Measurements from ENCODE around the gene MIPEP. TPM values are rescaled to one million over a fixed set of nuclear protein-coding genes. Genes with fewer than 3 reads are reported as not detected.

Gene MIPEP
- total RNA-seq, 1 donor from 2014 or later, result 49.7 TPM

GRCh38 chr13:23844132-23844531, 45.1 kb downstream of the MIPEP start:
- Histone ChIP-seq H3K4me3 (no peak overlapping the region), H3K27ac (replicated peaks) (no peak overlapping the region), H3K4me1 (no peaks in the 10 kb centered on the region), H3K36me3 (peaks cover 9% of the 10 kb centered on the region), H3K27me3 (ENCODE audit: low read depth) (no peaks in the 10 kb centered on the region), H3K9me3 (replicated peaks) (no peaks in the 10 kb centered on the region)
- intact Hi-C loops (cut with micrococcal nuclease), result no loop called here
- no peak for DNase-seq
- TF ChIP-seq, protein P1, sequence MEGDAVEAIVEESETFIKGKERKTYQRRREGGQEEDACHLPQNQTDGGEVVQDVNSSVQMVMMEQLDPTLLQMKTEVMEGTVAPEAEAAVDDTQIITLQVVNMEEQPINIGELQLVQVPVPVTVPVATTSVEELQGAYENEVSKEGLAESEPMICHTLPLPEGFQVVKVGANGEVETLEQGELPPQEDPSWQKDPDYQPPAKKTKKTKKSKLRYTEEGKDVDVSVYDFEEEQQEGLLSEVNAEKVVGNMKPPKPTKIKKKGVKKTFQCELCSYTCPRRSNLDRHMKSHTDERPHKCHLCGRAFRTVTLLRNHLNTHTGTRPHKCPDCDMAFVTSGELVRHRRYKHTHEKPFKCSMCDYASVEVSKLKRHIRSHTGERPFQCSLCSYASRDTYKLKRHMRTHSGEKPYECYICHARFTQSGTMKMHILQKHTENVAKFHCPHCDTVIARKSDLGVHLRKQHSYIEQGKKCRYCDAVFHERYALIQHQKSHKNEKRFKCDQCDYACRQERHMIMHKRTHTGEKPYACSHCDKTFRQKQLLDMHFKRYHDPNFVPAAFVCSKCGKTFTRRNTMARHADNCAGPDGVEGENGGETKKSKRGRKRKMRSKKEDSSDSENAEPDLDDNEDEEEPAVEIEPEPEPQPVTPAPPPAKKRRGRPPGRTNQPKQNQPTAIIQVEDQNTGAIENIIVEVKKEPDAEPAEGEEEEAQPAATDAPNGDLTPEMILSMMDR (IDR thresholded peaks at IDR 0.05; ENCODE audit: borderline replicate concordance), result no peak

GRCh38 chr13:23843436-23843835, 45.8 kb downstream of the MIPEP start:
- DNase-seq, result no peak

DNA sequence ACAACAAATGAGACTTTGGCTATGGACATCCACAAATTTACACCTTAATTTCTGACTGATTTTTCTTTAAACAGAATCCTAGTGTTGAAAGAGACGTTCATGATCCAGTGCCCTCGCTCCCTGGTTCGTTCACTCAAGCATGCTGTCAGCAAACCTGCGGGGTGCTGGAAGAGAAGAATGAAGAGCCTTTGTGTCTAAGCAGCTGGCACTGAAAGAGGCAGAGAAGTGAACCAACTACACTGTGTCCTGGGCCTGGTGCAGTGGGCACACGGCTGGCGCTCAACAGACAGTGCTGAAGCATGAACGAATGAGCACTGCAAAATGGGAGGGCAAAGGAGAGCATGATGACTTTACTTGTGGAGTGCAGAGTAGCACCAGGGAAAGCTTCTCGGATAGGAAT, 46.8 kb downstream of the MIPEP start:
- Histone ChIP-seq H3K4me3 (no peak overlapping the region), H3K4me1 (no peaks in the 10 kb centered on the region), H3K9me3 (replicated peaks) (no peaks in the 10 kb centered on the region), H3K27ac (replicated peaks) (no peak overlapping the region), H3K27me3 (ENCODE audit: low read depth) (no peaks in the 10 kb centered on the region), H3K36me3 (peaks cover 10% of the 10 kb centered on the region)
- DNase-seq, result no peak
- intact Hi-C loops (cut with micrococcal nuclease), result no loop called here
- TF ChIP-seq, protein P1 (IDR thresholded peaks at IDR 0.05; ENCODE audit: borderline replicate concordance), result no peak

More at GRCh38 chr13:23843436-23843835, 45.8 kb downstream of the MIPEP start:
- Histone ChIP-seq H3K27ac (replicated peaks) (no peak overlapping the region), H3K4me1 (no peaks in the 10 kb centered on the region), H3K9me3 (replicated peaks) (no peaks in the 10 kb centered on the region), H3K36me3 (peaks cover 9% of the 10 kb centered on the region), H3K4me3 (no peak overlapping the region), H3K27me3 (ENCODE audit: low read depth) (no peaks in the 10 kb centered on the region)
- TF ChIP-seq, protein P1 (IDR thresholded peaks at IDR 0.05; ENCODE audit: borderline replicate concordance), result no peak
- intact Hi-C loops (cut with micrococcal nuclease), result no loop called here

DNA sequence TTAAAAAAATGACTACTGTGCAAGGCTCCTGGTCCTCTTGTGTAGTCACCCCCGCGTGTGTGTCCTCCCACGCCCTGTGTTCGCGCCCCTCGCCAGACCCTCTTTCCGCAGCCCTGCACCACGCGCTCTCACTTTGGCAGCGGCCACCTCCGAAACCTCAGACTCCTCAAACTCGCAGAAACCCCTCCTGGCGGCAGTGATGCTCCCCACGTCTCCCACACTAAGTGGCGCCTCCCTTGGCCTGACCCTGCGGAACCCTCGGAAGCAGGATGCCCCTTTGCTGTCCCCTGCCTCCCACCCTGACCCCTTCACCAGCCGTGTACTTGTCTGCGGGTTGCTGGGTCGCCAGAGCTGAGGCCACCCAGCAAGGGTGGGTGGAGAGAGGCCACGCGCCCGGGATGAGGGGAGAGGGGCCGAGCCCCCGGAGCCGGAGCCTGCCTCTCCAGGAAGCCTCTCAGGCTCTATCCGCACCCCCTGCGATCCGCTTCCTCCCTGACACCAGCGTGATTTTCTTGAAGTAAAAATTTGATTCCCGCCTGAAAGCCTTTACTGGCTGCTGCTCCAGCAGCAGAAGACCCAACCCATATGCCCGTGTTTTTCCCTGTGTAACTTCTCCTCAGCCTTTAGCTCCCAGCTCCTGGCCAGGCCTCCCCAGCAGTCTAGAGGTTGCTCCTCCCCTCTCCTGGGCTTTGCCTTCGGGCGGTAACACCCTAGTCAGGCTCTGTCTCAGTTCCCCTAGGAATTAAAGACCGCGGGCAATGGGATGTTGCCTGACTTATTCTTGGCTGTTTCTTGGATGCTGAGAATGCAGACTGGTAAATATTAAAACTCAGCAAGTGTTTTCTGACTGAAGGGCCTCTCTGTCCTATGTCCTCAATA, 55.2 kb downstream of the MIPEP start:
- H3K36me3 ChIP-seq, result peaks cover 22% of the 10 kb centered on the region
- no peak for DNase-seq
- intact Hi-C loops (cut with micrococcal nuclease), result no loop called here
- no peak overlapping the region for H3K4me3 ChIP-seq
- H3K9me3 ChIP-seq (replicated peaks), result no peaks in the 10 kb centered on the region
- H3K4me1 ChIP-seq, result no peaks in the 10 kb centered on the region
- no peak overlapping the region for H3K27ac ChIP-seq (replicated peaks)
- TF ChIP-seq, protein P1 (IDR thresholded peaks at IDR 0.05; ENCODE audit: borderline replicate concordance), result no peak
- H3K27me3 ChIP-seq (ENCODE audit: low read depth), result no peaks in the 10 kb centered on the region

DNA sequence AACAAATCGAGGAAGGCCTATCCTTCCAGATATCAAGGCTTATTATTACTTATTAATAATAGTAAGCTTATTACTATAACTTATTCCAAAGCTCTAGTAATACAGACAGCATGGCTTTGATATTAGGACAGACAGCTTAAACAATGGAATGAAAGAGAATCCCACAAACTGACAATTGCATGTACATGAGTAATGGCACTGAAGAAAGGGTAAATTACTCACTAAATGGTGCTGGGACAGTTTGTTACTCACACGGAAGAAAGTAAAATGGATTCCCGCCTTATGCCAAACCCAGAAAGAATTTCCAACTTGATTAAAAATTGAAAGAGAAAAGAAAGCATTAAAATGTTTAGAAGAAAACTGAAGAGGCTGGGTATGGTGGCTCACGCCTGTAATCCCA, 60.3 kb downstream of the MIPEP start:
- TF ChIP-seq, protein P1 (IDR thresholded peaks at IDR 0.05; ENCODE audit: borderline replicate concordance), result no peak
- intact Hi-C loops (cut with micrococcal nuclease), result no loop called here
- no peaks in the 10 kb centered on the region for H3K27me3 ChIP-seq (ENCODE audit: low read depth)
- no peak overlapping the region for H3K4me3 ChIP-seq
- H3K36me3 ChIP-seq, result peaks cover 13% of the 10 kb centered on the region
- no peaks in the 10 kb centered on the region for H3K4me1 ChIP-seq
- no peak overlapping the region for H3K27ac ChIP-seq (replicated peaks)
- no peak for DNase-seq
- H3K9me3 ChIP-seq (replicated peaks), result no peaks in the 10 kb centered on the region

Measured in left ventricle myocardium inferior (tissue), 1 donor.